ENCODE data around the gene MAPK7.

Gene MAPK7

DNA sequence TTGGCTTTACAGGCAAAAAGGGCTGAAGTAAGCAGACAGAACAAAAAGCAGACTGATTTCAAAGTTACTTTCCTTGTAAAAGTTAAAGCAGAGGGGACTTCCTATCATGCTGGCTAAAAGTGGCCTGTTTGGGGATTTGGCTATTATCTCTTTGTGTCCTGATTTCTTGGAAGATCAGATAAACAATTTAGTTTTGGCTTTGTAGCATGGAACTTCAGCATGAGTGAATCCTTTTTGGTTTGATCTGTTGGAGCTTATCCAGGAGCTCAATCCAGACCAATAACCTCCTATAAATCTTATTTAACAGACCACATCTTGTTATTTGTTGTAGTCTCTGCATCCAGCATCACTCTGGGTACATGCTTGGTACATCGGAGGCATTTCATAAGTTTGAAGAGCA, 23.9 kb downstream of the MAPK7 start:
- DNase-seq: no peak

DNA sequence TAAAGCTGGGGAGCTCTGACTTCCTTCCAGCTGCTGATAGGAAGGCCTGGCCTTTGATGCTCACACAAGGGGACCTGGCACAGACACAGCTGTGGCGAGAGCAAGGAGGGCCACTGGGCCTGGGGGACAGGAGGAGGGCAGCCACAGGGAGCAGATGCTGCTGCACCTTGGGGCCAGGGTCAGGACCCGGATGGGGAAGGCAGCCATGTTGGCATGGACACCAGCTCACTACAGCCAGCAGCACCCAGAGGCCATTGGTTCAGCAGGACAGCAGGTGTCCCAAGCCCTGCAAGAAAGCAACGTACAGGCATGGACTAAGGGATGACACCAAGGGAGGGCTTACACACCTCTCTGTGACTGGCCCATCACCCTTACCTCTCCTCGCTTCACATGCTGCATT, 24.7 kb downstream of the MAPK7 start:
- no peak for DNase-seq

DNA sequence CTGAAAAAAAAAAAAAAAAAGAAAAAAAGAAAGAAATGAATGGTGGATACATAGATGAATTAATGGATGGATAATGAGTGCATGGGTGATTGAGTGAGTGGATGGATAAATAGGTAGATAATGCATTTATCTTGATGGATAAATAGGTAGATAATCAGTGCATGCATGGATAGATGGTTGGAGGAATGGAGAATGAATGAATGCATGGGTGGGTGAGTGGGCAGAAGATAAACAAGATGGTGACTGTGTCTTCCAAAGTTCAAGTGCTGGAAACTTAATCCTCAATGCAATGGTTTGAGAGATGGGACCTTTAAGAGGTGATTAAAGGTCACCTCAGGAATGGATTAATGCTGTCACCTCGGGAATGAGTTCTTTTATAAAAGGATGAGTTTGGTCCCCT, 26.0 kb downstream of the MAPK7 start:
- no peak for DNase-seq

DNA sequence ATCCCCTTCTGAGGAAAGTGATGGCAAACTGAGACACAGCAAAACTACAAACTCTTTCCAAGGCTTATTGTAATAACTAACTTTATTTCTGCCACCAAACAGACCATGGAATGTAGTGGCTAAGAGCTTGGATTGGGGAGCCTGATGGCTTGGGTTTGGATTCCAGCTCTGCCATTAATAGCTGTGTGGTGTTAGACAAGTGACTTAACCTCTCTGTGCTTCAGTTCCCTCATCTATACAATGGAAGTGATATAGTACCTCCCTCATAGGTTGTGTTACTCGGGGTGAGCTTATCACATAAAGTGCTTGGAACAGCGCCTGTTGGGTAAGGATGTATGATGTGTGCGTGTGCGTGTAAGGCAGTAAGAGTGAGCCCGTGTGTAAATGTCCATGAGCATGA, 26.8 kb downstream of the MAPK7 start:
- no peak for DNase-seq

DNA sequence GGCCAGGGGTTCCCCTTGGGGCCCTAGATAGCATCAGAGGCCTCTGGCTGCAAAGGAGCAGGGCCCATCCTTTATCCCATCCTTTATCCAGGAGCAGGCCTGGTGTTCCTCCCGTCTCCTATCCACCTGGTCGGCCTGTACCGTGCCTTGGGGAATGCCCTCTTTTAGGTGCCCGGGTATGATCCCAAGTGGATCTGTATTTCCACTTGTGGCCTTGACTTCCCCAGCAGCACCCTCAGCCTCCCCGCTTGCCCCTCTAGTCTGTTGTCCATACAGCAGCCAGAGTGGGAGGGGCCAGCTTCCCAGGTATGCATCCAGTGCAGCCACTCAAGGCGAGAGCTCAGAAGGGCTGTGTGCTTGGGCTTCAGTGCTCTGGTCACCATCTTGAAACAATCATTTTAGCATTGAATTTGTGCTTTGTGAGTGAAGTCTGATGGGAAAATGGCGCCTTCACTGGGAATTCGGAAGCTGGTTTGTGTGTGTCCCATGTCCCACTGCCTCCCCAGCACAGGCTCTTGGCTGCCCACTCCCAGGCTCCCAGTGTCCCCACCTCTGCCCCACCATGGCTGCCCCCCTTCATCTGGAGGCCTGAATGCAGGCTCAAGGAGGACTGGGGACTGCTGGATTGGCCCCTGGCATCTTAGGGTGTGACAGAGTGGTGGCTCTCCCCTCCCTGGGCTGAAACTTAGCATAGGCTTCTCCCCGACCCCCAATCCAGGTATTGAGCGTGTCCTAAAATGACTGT, 29.5 kb downstream of the MAPK7 start:
- no peak for DNase-seq

DNA sequence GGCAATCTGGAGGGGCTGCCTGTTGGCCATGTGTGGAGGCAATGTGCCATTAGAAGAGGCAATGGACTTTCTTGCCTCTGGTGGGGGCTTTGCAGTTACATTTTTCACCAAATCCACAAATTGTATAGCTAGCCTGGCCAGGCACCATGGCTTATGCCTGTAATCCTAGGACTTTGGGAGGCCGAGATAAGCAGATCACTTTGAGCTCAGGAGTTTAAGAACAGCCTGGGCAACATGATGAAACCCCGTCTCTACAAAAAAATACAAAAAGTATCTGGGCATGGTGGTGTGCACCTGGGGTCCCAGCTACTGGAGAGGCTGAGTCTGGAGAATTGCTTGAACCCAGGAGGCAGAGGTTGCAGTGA, 30.0 kb downstream of the MAPK7 start:
- DNase-seq: no peak

DNA sequence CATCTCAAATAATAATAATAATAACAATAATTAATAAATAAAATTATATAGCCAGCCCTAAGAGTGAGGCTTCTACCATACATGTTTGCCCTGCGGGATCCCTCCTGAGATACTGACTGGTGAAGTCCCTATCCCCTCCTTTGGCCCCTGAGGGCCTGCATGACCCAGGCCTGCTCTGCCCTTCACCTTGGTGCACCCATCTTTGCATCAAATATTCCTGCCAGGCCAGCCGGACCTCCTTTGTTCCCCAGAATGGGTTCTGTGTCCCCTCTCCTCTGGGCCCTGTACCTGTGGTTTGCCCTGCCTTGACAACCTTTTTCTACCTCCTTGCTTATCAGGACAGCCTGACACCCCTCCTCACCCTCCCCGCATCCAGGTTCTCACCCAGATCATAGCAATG, 30.8 kb downstream of the MAPK7 start:
- no peak for DNase-seq

DNA sequence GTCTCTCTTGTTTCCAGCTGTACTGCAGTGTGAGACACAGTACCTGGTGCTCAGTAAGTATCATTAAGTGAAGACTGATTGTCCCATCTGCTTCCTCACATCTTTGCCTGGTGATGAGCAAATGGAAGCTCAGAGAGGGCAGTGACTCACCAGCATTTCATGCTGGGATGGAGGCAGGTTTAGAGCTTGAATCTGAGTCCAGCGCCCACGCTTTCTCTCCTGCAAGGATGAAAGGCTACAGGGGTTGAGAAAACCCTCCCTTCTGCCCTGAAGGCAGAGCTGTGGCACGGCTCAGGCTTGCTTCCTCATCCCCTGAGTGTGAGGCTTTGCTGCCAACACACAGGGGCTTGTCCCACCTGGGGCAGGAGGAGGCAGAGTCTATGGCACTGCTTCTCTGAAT, 31.2 kb downstream of the MAPK7 start:
- no peak for DNase-seq

DNA sequence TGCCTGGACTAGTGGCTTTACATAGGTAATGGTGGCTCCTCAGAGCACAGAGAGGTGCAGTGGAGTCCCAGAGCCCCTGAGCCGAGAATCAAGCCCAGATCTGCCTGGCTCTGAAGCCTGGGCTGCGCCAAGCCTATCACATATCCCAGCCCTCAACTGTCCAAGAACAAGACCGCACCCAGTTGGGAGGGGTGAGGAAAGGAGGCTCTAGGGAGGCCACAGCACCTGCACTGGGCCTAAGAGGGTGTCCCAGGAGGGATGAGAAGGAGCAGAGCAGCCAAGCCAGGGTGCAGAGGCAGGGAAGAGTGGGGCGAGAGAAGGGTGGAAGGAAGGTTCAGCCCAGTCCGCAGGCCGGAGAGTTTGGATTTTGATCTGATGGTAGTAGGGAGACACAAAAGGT, 31.8 kb downstream of the MAPK7 start:
- no peak for DNase-seq

DNA sequence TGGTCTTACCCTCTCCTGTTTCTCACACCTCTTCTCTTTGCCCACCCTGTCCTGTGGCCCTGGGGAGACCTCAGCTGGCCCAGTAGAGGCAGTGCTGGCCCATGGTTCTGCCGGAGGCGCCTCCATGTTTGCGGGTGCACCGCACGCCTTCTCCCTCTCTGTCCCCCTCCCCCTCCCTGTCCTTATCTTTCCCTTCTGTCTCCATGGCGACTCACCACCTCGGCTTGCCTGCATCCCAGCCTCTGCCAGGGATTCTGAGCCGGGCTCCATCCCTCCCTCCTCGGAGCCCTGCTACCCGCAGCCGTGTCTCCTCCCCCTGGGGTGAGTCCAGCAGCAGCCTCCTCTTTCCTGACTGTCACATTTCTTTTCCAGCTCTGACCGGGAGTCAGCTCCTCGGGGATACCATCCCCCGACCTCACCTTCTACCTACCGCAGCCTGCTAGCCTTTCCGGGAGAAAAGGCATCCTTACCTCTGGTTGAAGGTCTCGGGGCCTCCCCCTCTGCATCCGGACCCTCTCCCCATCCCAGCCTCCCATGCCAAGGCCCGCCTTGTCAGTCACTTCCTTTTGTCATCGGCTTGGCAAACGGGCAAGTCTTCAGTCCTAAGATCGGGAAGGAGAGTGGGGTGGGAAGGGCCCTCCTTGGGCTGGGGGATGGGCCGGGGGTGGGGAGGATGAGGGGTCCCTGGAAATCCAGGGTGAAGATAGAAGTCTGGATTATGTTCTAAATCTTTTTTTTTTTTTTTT, 32.8 kb downstream of the MAPK7 start, which contains the start of gene RNF112:
Gene RNF112, plus strand, starts transcription at position 358 of the 746 bp plus-strand sequence. Its CDS starts 177 bp downstream, at position 535.
- peak; percentile 42 to 59 for DNase-seq

DNA sequence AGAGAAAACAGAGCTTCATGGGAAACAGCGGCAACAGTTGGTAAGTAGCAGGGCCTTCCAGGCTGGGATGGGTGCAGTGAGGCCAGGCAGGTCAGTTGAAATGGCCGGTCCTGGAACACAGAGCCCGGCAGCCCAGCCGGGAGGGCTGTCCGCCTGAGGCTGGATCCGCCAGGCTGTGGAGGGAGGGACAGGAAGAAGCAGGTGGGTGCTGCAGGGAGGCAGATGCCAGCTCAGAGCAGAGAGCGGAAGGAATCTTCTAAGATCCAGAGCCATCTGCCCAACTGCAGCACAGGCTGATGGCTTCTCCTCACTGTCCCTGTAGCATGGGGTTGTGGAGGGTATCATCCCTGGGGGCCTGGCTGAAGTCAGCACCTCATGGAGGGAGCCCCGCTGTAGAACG, 33.3 kb downstream of the MAPK7 start:
- DNase-seq: no peak

DNA sequence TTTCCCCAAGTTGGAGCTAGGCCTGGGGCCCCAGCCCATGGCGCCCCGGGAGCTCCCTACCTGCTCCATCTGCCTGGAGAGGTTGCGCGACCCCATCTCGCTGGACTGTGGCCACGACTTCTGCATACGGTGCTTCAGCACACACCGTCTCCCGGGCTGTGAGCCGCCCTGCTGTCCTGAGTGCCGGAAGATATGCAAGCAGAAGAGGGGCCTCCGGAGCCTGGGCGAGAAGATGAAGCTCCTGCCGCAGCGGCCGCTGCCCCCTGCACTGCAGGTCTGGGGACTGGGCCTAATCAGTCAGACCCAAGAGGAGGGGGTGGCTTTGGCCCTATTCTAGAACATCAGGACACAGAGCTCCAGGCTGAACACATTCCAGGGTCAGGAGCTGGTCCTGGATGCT, 34.2 kb downstream of the MAPK7 start:
- no peak for DNase-seq

DNA sequence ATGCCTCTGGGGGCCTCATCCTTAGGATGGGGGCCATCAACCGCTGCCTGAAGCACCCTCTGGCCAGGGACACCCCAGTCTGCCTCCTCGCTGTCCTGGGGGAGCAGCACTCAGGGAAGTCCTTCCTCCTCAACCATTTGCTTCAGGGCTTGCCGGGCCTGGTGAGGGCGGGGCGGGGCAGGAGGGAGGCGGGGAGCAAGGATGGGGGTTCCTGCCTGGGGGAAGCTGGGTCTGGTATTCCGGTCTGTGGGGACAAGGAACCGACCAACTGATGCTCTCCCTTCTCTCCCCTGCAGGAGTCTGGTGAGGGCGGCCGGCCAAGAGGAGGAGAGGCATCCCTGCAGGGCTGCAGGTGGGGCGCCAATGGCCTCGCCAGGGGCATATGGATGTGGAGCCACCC, 34.7 kb downstream of the MAPK7 start:
- no peak for DNase-seq

DNA sequence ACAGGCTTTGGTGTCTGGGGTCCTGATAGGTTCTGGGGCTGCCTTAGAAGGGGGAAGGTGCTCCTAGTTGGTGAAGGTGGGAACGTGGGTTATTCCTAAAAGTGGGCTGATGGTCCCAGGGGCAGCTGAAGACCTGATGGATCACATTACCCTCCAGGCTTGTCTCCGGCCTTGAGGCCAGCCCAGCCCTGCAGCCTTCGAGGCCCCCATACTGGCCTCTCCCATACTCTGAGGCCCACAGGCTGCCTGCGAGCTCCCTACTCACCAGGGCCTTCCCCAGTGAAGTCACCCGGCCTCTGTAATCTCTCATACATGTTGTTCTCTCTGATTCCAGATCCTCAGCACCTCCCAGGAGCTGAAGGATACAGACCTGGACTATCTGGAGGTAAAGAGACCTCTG, 35.5 kb downstream of the MAPK7 start:
- no peak for DNase-seq

DNA sequence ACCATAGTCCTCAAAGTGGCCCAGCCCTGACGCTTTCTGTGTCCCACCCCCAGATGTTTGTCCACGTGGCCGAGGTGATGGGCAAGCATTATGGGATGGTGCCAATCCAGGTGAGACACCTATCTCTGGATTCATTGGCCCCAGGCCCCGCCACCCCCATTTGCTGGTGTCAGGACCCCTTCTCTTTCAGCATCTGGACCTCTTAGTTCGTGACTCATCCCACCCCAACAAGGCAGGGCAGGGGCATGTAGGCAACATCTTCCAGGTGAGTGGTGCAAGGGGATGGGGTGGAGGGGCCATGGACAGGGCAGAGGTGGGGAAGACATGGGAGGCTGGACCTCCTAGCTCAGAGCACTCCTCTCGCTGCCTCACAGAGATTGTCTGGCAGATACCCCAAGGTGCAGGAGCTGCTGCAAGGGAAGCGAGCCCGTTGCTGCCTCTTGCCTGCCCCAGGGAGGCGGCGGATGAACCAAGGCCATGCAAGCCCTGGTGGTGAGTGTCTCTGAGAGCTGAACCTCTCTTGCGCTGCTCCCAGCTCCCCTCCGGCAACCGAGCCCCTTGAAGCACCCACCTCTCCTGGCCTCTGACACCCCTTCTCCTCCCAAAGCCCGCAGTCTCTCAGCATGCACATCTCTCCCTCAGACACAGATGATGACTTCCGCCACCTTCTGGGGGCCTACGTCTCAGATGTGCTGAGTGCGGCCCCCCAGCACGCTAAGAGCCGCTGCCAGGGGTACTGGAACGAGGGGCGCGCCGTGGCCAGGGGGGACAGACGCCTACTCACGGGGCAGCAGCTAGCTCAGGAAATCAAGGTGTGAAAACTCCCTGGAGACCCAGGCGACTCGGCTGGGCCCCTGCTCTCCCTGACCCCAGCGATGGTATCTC, 36.3 kb downstream of the MAPK7 start:
- DNase-seq: no peak

DNA sequence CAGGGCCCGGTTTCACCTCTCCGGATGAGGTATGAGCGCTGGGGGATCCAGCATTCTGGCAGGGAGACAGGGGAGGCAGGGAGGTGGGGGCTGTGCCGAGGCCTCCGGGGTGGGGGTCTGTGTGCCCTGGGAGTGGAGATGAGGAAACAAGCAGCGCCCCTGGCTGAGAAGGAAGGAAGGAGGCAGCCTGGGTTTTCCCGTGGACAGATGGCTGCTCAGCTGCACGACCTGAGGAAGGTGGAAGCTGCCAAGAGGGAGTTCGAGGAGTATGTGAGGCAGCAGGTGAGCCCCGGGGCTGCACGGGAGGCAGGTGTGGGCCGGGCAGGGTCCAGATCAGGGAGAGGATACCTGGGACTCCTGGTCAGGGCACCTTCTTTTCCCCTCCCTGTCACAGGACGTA, 37.0 kb downstream of the MAPK7 start:
- DNase-seq: no peak

DNA sequence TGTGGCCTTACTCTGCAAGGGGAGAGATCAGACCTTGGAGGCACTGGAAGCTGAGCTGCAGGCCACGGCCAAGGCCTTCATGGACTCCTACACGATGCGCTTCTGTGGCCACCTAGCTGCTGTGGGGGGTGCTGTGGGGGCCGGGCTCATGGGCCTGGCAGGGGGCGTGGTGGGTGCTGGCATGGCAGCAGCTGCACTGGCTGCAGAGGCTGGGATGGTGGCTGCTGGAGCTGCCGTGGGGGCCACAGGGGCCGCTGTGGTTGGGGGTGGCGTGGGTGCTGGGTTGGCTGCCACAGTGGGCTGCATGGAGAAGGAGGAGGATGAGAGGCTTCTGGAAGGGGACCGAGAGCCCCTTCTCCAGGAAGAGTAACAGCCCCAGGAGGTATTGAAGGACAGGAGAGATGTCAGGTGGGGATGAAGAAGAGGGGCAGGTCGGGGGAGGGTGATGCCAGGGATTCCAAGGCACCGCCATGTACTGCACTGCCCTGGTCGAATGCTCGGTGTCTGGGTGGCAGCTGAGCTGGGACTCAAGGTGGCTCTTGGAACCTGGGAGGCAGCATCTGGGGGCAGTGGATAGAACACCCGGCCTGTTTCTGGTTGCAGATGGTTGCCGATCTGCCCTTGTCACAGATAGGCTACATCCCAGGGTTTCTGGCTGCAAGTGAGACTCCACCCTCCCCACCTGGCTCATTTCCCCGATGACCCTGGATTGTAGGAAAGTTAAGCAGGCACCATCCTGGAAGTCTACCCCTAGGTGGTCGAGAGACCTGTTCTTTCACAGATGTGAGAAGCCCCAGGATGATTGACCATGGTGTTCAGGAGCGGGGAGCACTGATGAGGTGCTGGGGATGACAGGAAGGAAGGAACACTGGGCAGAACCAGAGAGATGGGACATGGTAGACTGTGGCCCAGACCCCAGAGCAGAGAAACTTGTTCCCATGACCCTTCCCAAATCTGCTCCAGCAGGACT, 37.8 kb downstream of the MAPK7 start:
- no peak for DNase-seq

DNA sequence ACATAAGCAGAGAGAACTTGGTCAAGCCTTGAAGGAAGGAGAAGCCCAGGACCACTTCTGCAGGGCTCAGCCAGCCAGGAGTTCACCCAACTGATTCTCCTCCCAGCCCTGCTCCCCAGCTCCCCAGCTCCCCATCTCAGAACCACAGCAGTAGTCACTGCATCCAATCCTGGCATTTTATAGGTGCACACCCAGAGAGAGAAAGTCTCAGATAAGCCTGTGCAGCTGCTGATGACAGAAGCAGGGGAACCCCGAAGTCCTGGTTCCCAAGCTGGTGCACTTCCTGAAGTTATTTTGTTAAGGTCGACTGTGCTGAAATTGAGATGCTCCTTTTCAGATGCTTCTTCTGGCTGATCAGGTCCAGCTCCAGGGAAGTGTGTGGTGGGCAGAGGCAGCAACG, 39.3 kb downstream of the MAPK7 start:
- DNase-seq: no peak

DNA sequence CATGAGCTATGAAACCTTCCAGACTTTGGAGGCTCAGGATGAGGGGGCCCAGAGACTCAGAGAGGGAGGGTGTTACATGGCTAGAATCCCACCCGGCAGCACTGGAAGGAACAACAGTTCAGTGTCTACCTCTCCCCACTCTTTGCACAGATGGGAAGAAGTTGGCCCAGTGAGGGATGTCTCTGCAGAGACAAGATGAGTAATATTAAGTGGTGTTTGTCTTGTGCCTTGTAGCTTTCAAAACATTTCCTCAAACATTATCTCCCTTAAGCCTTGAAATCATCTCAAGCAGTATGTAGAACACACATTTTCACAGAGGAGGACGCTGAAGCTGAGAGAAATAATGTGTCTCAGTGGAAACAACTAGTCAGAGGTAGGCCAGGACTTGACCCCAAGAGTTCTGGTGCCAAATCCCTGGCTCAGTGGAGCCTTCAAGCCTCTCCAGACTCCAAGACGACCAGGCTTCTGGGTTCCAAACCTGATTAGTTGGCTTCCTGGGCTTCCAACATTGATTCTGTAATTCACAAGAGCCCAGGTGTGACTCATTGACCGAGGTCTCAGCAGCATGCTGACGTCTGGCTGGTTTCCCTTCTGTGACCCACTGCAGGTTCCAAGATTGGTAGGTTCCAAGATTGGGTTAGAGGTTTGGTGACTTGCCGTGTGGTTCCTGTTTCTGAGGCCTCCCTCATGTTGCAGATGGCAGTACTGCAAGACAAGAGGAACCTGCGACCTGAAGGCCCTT, 40.1 kb downstream of the MAPK7 start:
- no peak for DNase-seq

DNA sequence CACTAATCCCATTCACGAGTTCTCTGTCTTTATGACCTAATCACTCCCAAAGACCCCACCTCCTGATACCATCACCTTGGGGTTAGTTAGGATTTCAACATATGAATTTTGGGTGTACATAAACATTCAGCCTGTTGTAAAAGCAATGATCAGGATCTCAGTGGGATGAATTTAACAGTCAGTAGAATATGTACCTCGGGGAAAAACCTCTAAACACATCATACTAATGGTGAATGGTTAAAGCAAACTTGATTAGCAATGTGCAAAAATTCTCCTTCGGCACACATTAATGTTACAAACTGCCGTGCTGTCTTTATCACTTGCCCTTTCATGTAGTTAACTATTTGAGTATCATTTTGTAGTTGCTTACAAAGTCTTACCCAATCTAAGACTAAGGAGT, 42.9 kb downstream of the MAPK7 start:
- DNase-seq: no peak

DNA sequence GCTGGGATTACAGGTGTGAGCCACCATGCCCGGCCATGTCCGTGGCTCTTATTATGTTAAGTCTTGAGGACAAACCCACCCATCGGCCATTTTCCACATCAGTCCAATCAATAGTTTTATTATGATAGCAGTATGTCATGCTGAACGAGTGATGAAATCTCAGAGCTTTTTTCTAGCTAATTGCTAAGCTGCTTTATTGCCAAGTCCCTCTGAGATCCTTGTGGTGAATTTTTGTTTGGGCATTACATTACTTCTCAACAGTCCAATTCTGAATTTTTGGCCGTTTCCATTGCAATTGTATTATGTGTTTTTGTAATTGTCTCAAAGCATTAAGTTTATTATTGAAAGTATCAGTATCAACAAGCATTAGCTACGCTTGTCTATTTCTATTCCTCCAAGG, 43.6 kb downstream of the MAPK7 start:
- DNase-seq: no peak
